Lower leg skin (tissue), 4 donors: Measurements from ENCODE around the gene CAPZA1. TPM values are rescaled to one million over a fixed set of nuclear protein-coding genes. Genes with fewer than 3 reads are reported as not detected.

Experiments
- DNase-seq, 2 donors: peaks; one replicate each; pipeline ENCODE4 v3.0.0-alpha.2; 2019; ENCODE audit warnings: low spot score in 2 of 2
- H3K4me3 ChIP-seq: fragments of 200-600 bp; sonication (generic); 2 replicates; pipeline ENCODE4 v1.5.1; 2017; ENCODE audit warnings: mild to moderate bottlenecking, low read depth; ENCODE audit not compliant: poor library complexity, severe bottlenecking
- POLR2A ChIP-seq, 2 donors: fragments of 450-650 bp; IDR thresholded peaks; one replicate each; pipeline ENCODE4 v1.6.1; 2016 to 2017; ENCODE audit warnings: antibody characterized with exemption in 2 of 2, mild to moderate bottlenecking in 1 of 2, moderate library complexity in 1 of 2
- WGBS, 2 donors: methylation state at CpG; one replicate each; pipeline ENCODE4 v1.1.5; 2018; 5-methylcytosine and 5-hydroxymethylcytosine counted together
- intact Hi-C: fragments of 100-400 bp; cut with DNase I; formaldehyde crosslinking; loops from one replicate; pipeline ENCODE4 v1.15.0; 2023; ENCODE audit warnings: low total_unique reads
- total RNA-seq, 4 donors: library from RNA; depleted of rRNA; stranded (reverse); fragments of >200 nt; gene quantifications; one replicate each; pipeline ENCODE4 v1.1.0, GENCODE V29; 2016
- TF ChIP-seq, protein P1 (sequence below), 3 donors: fragments of 450-650 bp; IDR thresholded peaks; one replicate each; pipeline ENCODE4 v1.5.1; 2016; ENCODE audit warnings: antibody characterized with exemption in 3 of 3, mild to moderate bottlenecking in 3 of 3, moderate library complexity in 2 of 3

The CAPZA1 gene
- total RNA-seq, 4 donors from 2014 or later = 110 to 170 (median 144) TPM

DNA sequence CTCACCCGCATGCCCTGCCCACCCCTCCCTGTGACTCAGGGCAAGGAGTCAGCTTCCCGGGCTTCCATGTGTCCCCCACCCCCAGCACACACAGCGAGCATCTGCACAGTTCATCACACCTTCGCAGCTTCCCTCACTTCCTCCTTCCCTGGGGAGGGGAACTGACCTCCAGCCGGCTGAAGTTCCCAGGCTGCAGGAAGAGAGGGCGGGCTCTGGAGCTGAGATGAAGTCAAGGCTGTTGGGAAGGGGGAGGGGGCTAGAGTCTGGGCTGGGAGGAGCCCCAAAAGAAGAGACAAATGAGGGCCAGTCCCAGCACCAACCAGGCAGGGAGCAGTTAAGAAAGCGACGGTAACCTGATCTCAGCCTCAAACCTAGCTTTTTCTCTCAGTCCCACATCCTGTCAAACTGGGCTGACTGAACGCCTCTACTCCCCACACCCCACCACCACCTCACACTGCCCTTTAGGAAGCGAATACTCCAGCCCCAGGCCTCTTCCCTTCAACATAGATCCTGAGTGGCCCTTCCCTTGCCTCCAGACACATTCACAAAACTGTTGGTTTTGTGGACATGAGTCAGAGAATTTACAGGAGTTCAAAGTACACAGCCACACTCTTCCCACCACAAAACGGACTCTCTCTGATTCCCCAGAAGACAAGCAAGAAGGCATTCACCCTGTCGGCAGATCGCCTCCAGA lies 85.4 kb downstream of the CAPZA1 start:
- TF ChIP-seq, protein P1, sequence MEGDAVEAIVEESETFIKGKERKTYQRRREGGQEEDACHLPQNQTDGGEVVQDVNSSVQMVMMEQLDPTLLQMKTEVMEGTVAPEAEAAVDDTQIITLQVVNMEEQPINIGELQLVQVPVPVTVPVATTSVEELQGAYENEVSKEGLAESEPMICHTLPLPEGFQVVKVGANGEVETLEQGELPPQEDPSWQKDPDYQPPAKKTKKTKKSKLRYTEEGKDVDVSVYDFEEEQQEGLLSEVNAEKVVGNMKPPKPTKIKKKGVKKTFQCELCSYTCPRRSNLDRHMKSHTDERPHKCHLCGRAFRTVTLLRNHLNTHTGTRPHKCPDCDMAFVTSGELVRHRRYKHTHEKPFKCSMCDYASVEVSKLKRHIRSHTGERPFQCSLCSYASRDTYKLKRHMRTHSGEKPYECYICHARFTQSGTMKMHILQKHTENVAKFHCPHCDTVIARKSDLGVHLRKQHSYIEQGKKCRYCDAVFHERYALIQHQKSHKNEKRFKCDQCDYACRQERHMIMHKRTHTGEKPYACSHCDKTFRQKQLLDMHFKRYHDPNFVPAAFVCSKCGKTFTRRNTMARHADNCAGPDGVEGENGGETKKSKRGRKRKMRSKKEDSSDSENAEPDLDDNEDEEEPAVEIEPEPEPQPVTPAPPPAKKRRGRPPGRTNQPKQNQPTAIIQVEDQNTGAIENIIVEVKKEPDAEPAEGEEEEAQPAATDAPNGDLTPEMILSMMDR (IDR thresholded peaks at IDR 0.05) = no peak
- no peak for TF ChIP-seq POLR2A (IDR thresholded peaks at IDR 0.05)
- intact Hi-C loops = loop anchor here (5.0 to 10.0 kb wide), 2 partner anchors 200 to 313 kb away; partner anchors contain the start of gene WNT2B
- DNase-seq = peak; percentile 92 to 97
- no peak overlapping the region for H3K4me3 ChIP-seq
- WGBS, 2 donors = 1 to 2% methylated on average over 13 of the region's 13 CpGs

DNA sequence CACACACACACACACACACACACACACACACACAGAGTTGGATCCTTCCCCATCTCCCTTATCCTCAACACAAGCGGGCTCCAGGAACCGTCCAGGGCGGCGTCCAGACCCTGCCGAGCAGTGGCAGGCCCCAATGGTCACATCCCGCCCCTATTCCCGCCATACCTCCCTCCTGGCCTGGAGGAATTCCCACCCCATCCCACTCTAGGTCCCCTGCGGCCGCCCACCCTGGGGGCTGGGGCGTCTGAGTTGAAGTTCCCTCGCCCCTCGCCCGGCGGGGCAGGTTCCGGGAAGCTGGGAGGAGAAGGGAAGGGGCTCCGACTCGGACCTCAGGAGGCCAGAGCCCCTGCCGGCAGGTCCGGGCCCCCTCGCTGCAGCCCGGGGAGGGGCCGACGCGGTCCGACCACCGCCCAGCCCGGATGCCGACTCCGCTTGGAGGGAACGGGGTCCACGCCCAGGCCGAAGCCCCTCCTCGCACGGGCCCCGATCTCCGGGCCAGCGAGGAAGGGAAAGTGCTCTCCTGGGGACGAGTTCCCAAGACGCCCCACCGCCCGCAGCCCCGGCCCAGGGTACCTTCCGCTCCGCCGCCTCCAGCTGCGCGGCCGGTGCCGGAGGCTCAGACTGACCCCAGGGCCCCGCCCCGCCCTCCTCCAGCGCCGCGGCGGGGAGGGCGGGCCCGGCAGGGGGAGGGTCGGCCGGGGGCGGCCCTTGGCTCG lies 87.0 kb downstream of the CAPZA1 start, which contains the start of gene RHOC:
Gene RHOC, minus strand, starts transcription at position 623 of the 716 bp plus-strand sequence. CDS start 3,328 bp downstream, outside the sequence.
- intact Hi-C loops = loop anchor here (5.0 to 10.0 kb wide), 2 partner anchors 202 to 314 kb away; partner anchors contain the start of gene WNT2B
- peak in 1 of 2 donors; percentile 94 for DNase-seq
- 3 to 7% methylated on average over 9 to 53 of the region's 61 CpGs for WGBS, 2 donors

DNA sequence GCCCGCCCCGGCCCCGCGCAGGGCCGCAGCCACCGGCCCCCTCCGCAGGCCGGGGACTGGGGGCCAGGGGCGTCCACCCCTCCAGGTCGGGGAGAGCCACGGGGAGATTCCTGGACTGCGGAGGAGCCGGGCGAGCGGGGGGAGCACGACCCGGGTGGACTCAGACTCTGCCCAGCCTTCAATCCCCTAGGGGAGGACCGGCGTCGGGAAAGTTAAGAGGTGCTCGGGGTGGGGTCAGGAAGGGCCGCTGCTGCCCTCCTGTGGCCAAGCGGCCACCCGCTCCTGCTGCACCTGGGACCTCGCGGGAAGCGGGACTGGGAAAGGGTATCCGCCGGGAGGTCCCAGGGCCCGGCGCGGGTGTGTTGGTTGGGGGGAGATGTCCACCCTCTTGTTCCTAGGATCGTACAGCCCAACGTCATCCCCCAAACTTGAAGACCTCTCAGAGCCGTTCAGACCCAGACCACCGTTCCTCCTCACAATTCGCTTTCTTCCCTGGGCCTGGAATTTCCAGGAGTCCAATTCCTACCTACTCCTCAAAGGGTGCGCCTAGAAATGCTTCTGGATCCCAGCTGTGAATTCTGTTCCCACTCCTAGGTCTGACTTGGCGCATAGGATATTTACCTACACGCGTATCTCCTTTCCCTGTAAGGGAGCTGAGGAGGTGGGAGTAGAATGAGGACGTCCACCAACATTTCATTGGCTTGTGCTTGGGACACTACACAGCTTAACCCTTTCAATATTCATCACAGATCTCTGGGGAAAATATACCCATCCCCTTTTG lies 87.8 kb downstream of the CAPZA1 start:
- TF ChIP-seq, protein P1 (IDR thresholded peaks at IDR 0.05) = peak in 1 of 3 donors; percentile 77
- TF ChIP-seq POLR2A (IDR thresholded peaks at IDR 0.05) = no peak
- peak overlapping the region; percentile 90 for H3K4me3 ChIP-seq
- peak; percentile 83 to 97 for DNase-seq
- intact Hi-C loops = loop anchor here (5.0 to 10.0 kb wide), 2 partner anchors 203 to 315 kb away; partner anchors contain the start of gene WNT2B
- WGBS, 2 donors = 6 to 9% methylated on average over 13 to 31 of the region's 42 CpGs

More for the DNA sequence above, 87.0 kb downstream of the CAPZA1 start, which contains the start of gene RHOC:
- no peak for TF ChIP-seq POLR2A (IDR thresholded peaks at IDR 0.05)
- TF ChIP-seq, protein P1 (IDR thresholded peaks at IDR 0.05) = no peak
- peak within 1 kb of the TSS; percentile 90 for H3K4me3 ChIP-seq

DNA sequence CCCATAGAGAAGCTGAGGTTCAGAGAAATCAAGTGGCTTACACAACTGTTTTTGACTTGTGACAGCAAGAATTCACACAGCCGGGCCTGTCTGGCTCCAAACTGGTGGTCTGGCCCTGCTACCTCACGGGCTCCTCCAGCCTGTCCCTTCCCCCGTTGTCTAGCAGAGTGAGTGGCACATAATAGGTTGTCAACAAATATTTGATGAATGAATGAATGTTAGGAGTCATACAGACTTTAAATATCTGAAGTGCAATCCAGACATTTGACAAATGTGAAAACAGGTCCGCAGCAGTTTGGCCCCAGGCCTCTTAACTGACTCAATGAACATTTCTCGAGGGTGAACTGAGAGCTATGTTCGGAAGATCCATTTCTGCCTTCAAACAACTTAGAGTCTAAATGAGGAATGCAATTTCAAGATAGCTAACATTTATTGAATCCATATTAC lies 88.4 kb downstream of the CAPZA1 start:
- no peak for DNase-seq
- no peak for TF ChIP-seq POLR2A (IDR thresholded peaks at IDR 0.05)
- TF ChIP-seq, protein P1 (IDR thresholded peaks at IDR 0.05) = no peak
- no peak overlapping the region for H3K4me3 ChIP-seq
- WGBS, 2 donors = 69% methylated on average over 6 of the region's 6 CpGs
- intact Hi-C loops = loop anchor here (5.0 to 10.0 kb wide), 2 partner anchors 203 to 316 kb away; partner anchors contain the start of gene WNT2B

DNA sequence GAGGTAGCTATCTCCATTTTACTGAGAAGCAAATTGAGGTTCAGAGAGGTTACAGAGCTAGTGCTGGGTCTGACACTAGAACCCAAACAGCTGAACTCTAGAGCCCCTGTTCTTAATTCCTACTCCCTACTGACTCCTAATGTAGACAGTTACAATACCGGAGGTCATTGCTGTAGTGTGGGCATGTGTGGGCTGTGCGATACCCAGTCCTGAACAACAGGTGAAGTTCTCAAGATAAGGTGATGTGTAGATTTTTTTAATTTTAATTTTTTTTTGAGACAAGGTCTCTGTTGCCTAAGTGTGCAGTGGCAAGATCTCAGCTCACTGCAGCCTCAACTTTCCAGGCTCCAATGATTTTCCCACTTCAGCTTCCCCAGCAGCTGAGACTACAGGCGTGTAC lies 88.9 kb downstream of the CAPZA1 start:
- H3K4me3 ChIP-seq = no peak overlapping the region
- TF ChIP-seq POLR2A (IDR thresholded peaks at IDR 0.05) = no peak
- TF ChIP-seq, protein P1 (IDR thresholded peaks at IDR 0.05) = no peak
- no peak for DNase-seq
- WGBS, 2 donors = 94 to 95% methylated on average over 3 of the region's 3 CpGs
- intact Hi-C loops = loop anchor here (5.0 to 10.0 kb wide), 2 partner anchors 204 to 316 kb away; partner anchors contain the start of gene WNT2B
